Stimulated activated CD4-positive, alpha-beta T cell treated with anti-CD3 and anti-CD28 coated beads, Interleukin-1b, Interleukin-23, amount 100 ng/mL, for 48 hours (primary cell): Measurements from ENCODE around the gene NFATC3.
A peak's percentile ranks its signal among the peaks of the same experiment; 100 is the strongest.

ENCODE experiments used
- DNase-seq: peaks from one replicate; pipeline ENCODE4 v3.0.0-alpha.2; 2020

The NFATC3 gene

GRCh38 chr16:68085259-68086071 lies at the start of gene NFATC3:
TSS of gene NFATC3 (plus strand) at chr16:68085370. CDS start at chr16:68085682, 312 bp downstream.
- peak; percentile 99 for DNase-seq

- no peak for DNase-seq
Measured at GRCh38 chr16:68037841-68038597, 47.2 kb upstream of the NFATC3 start.

GRCh38 chr16:68040506-68041288 lies 44.5 kb upstream of the NFATC3 start:
- DNase-seq: peak; percentile 90

- DNase-seq: no peak
Measured at GRCh38 chr16:68041783-68042182, 43.4 kb upstream of the NFATC3 start.

GRCh38 chr16:68046106-68046505 lies 39.1 kb upstream of the NFATC3 start:
- DNase-seq: no peak

- DNase-seq: no peak
Measured at GRCh38 chr16:68047987-68048386, 37.2 kb upstream of the NFATC3 start.

- no peak for DNase-seq
Measured at GRCh38 chr16:68049449-68049848, 35.7 kb upstream of the NFATC3 start.

- no peak for DNase-seq
Measured at GRCh38 chr16:68055395-68055794, 29.8 kb upstream of the NFATC3 start.

- DNase-seq: no peak
Measured at GRCh38 chr16:68059804-68060203, 25.4 kb upstream of the NFATC3 start.

GRCh38 chr16:68061396-68061795 lies 23.8 kb upstream of the NFATC3 start:
- no peak for DNase-seq

- DNase-seq: no peak
Measured at GRCh38 chr16:68062910-68063393, 22.2 kb upstream of the NFATC3 start.

GRCh38 chr16:68064791-68065365 lies 20.3 kb upstream of the NFATC3 start:
- peak; percentile 66 for DNase-seq

- DNase-seq: no peak
Measured at GRCh38 chr16:68065716-68066305, 19.4 kb upstream of the NFATC3 start.

- no peak for DNase-seq
Measured at GRCh38 chr16:68066763-68067162, 18.4 kb upstream of the NFATC3 start.

- DNase-seq: no peak
Measured at GRCh38 chr16:68068926-68069325, 16.2 kb upstream of the NFATC3 start.

- no peak for DNase-seq
Measured at GRCh38 chr16:68069511-68070248, 15.5 kb upstream of the NFATC3 start.

- no peak for DNase-seq
Measured at GRCh38 chr16:68070249-68070730, 14.9 kb upstream of the NFATC3 start.

- DNase-seq: no peak
Measured at GRCh38 chr16:68070806-68071517, 14.2 kb upstream of the NFATC3 start.

GRCh38 chr16:68071518-68071901 lies 13.7 kb upstream of the NFATC3 start:
- no peak for DNase-seq

GRCh38 chr16:68072038-68072695 lies 13.0 kb upstream of the NFATC3 start:
- DNase-seq: no peak
